HCT116 (cell line): ENCODE measurements around the gene ZSWIM6.

Experiments used
- CTCF ChIP-seq, 3 experiments: fragments of 200-600 bp in 1 of 3; sonication (generic) in 1 of 3; IDR thresholded peaks in 2 of 3; conservative IDR thresholded peaks in 1 of 3; 2 replicates each; pipeline ENCODE4 v1.5.1; 2012 to 2017; ENCODE audit warnings: low read depth in 2 of 3, low read length in 2 of 3, antibody characterized with exemption in 1 of 3, borderline replicate concordance in 1 of 3, control low read depth in 1 of 3, mild to moderate bottlenecking in 1 of 3, mixed read lengths in 1 of 3, mixed run types in 1 of 3, moderate library complexity in 1 of 3; ENCODE audit not compliant: insufficient read depth in 1 of 3
- POLR2A ChIP-seq: IDR thresholded peaks from 2 replicates; pipeline ENCODE4 v1.7.0; 2011; ENCODE audit warnings: borderline replicate concordance; ENCODE audit not compliant: insufficient read depth, insufficient read length; ENCODE audit errors: extremely low read depth

DNA sequence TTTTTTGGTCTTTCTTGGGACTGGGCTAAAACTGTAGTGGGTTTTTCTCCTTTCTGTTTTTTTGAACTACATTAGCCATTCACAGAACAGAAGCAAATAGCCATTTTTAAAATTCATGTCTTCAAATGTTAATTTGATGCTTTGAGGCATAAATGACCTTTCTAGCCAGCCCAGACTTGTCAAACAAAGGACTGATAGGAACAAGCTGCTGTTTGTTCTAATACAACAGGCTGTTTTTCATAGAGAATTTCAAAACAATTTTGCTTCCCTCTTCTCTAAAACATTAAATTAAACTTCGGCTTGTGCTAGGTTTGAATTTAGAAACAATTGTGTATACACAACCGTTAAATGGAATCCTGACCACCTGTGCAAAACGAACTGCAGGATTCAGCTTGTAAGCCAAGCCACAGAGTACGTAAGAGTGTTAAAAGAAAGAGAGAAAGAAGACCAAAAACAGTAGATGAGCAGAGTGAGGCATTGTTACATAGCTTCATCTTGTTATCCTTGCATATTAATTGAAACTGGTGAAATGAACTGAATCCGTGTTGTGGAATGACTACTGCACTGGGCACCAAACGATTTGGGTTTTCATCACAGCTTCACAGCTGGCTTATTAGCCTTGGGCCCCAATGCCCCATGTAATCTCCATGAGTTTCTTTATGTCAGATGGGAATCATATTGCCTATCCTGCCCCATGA is 100.0 kb downstream of the ZSWIM6 start:
- TF ChIP-seq POLR2A (no peak), CTCF (IDR thresholded peaks at IDR 0.05 in 2 of 3, conservative IDR thresholded peaks at IDR 0.05 in 1 of 3; ENCODE audit: borderline replicate concordance in 1 of 3, insufficient read depth in 1 of 3, low read depth in 2 of 3, low read length in 2 of 3) (no peak)
